Psoas muscle (tissue), 8 donors: ENCODE results near the gene ADAM29. TPM values are rescaled to one million over a fixed set of nuclear protein-coding genes. Genes with fewer than 3 reads are reported as not detected.

Experiments used
- ATAC-seq, 4 donors: fragments of 200-7000 bp; cut with Tn5 transposase; one replicate each; pipeline ENCODE4 v1.9.1; 2020; ENCODE audit warnings: moderate library complexity in 3 of 4, mild to moderate bottlenecking in 2 of 4
- DNase-seq, 2 donors: peaks; one replicate each; pipeline ENCODE4 v3.0.0-alpha.2; 2020
- H3K27ac ChIP-seq: fragments of 200-600 bp; one replicate; pipeline ENCODE4 v1.8.0; 2022
- H3K27me3 ChIP-seq, 3 donors: fragments of 200-600 bp in 1 of 3; one replicate each; pipeline versions ENCODE4 v1.6.1 to v1.8.0; 2013 to 2022; ENCODE audit warnings: low read length in 2 of 3, mild to moderate bottlenecking in 2 of 3, moderate library complexity in 1 of 3; ENCODE audit not compliant: insufficient read depth in 3 of 3
- H3K36me3 ChIP-seq, 2 donors: fragments of 200-600 bp in 1 of 2; one replicate each; pipeline versions ENCODE4 v1.6.1 to v1.8.0; 2013 to 2022; ENCODE audit warnings: low read depth in 1 of 2, mild to moderate bottlenecking in 1 of 2, moderate library complexity in 1 of 2; ENCODE audit not compliant: insufficient read depth in 1 of 2
- H3K4me1 ChIP-seq: fragments of 200-600 bp; one replicate; pipeline ENCODE4 v1.8.0; 2022
- H3K4me3 ChIP-seq: fragments of 200-600 bp; one replicate; pipeline ENCODE4 v1.8.0; 2022; ENCODE audit warnings: mild to moderate bottlenecking
- H3K9me3 ChIP-seq: fragments of 200-600 bp; one replicate; pipeline ENCODE4 v1.8.0; 2022
- CTCF ChIP-seq: fragments of 200-600 bp; IDR thresholded peaks from one replicate; pipeline ENCODE4 v1.8.0; 2022; ENCODE audit warnings: antibody characterized with exemption
- WGBS, 3 donors: extraction: QIAGEN DNeasy Blood & Tissue Kit; methylation state at CpG; one replicate each; pipeline versions ENCODE4 v1.1.6 to v1.1.7; 2013; 5-methylcytosine and 5-hydroxymethylcytosine counted together
- intact Hi-C, 2 donors: fragments of 100-400 bp; cut with DNase I; formaldehyde crosslinking; loops; one replicate each; pipeline versions ENCODE4 v1.11.0 to v1.14.2; 2022
- polyA plus RNA-seq, 3 donors: library from polyadenylated mRNA; stranded (reverse); fragments of 200-250 nt; gene quantifications; one replicate each; pipeline ENCODE4 v1.2.3, GENCODE V29; 2013
- total RNA-seq, 4 donors: library from RNA; stranded (reverse); fragmentation: NEBNext Ultra II Directional in 2 of 4; extraction: Animal tissue kit (Norgen Biotek cat#: 25700) in 2 of 4; gene quantifications; one replicate each; pipeline versions ENCODE4 v1.2.1 to v1.2.4, GENCODE V29; 2021 to 2023
- donor health status: healthy with polysubstance abuse.
- donor health status: DM: no; HTN: no; CAD: no; lungs with moderate emphysema.
- donor health status: Bipolar disorder and iron deficiency.
- donor health status: healthy.
- donor health status: DM: yes; HTN: yes; CAD: no.
- donor health status: DM: no; HTN: no; CAD: no.
- donor health status: DM: no; HTN: no; CAD: no.
- donor health status: DM: yes; HTN: yes; CAD: no.

The ADAM29 gene
- total and polyA plus RNA-seq, 7 donors, result not detected

- Histone ChIP-seq H3K9me3 (peaks cover 6% of the 10 kb centered on the region), H3K27ac (no peak overlapping the region), H3K27me3 (no peaks in the 10 kb centered on the region), H3K4me1 (no peaks in the 10 kb centered on the region), H3K36me3 (no peaks in the 10 kb centered on the region), H3K4me3 (no peak overlapping the region)
- ATAC-seq (no peak), DNase-seq (no peak)
- intact Hi-C loops, result no loop called here
- WGBS, 3 donors, result 58 to 72% (median 63%) methylated on average over 2 of the region's 2 CpGs
- no peak for TF ChIP-seq CTCF
These were observed 17.4 kb downstream of the ADAM29 start for GRCh38 chr4:174935607-174936006.

- H3K9me3 ChIP-seq, result no peaks in the 10 kb centered on the region
- no peak for DNase-seq
- H3K4me3 ChIP-seq, result no peak overlapping the region
- H3K27ac ChIP-seq, result no peak overlapping the region
- no peaks in the 10 kb centered on the region for H3K4me1 ChIP-seq
- H3K36me3 ChIP-seq, result no peaks in the 10 kb centered on the region
- intact Hi-C loops, result no loop called here
- WGBS, 3 donors, result 77 to 91% (median 85%) methylated on average over 1 of the region's 1 CpG
- no peak for ATAC-seq
- TF ChIP-seq CTCF, result no peak
- no peaks in the 10 kb centered on the region for H3K27me3 ChIP-seq
These were observed 21.8 kb downstream of the ADAM29 start for GRCh38 chr4:174940002-174940401.

- Histone ChIP-seq H3K27ac (no peak overlapping the region), H3K9me3 (no peaks in the 10 kb centered on the region), H3K36me3 (no peaks in the 10 kb centered on the region), H3K4me1 (no peaks in the 10 kb centered on the region), H3K27me3 (no peaks in the 10 kb centered on the region), H3K4me3 (no peak overlapping the region)
- no peak for DNase-seq
- TF ChIP-seq CTCF, result no peak
- ATAC-seq, result no peak
- intact Hi-C loops, result no loop called here
These were observed 28.1 kb downstream of the ADAM29 start for GRCh38 chr4:174946246-174946645.

- no peak for DNase-seq
These were observed 30.7 kb downstream of the ADAM29 start for GRCh38 chr4:174948826-174949225.

More at GRCh38 chr4:174948826-174949225, 30.7 kb downstream of the ADAM29 start:
- TF ChIP-seq CTCF, result no peak
- Histone ChIP-seq H3K4me3 (no peak overlapping the region), H3K36me3 (no peaks in the 10 kb centered on the region), H3K27me3 (no peaks in the 10 kb centered on the region), H3K9me3 (no peaks in the 10 kb centered on the region), H3K4me1 (no peaks in the 10 kb centered on the region), H3K27ac (no peak overlapping the region)
- intact Hi-C loops, result no loop called here
- 83 to 87% (median 86%) methylated on average over 8 of the region's 8 CpGs for WGBS, 3 donors
- ATAC-seq, result no peak
